SU-DHL-6 (cell line): ENCODE data around the gene SPESP1.

Experiments used
- H2AFZ ChIP-seq: fragments of 200-600 bp; sonication (generic); 2 replicates; pipeline ENCODE4 v1.6.1; 2014; ENCODE audit warnings: low read depth, mild to moderate bottlenecking, moderate library complexity, mixed read lengths, antibody characterized with exemption, low read length; ENCODE audit not compliant: severe bottlenecking
- H3F3A ChIP-seq: fragments of 200-600 bp; shearing (Covaris generic); 2 replicates; pipeline ENCODE4 v1.6.0; 2016; ENCODE audit warnings: antibody characterized with exemption, mild to moderate bottlenecking; ENCODE audit not compliant: insufficient read depth
- H3K27ac ChIP-seq: fragments of 200-600 bp; sonication (generic); 2 replicates; pipeline ENCODE4 v1.5.1; 2016; ENCODE audit warnings: low read depth, mild to moderate bottlenecking, low read length, moderate library complexity, mixed read lengths
- H3K27me3 ChIP-seq: fragments of 200-600 bp; sonication (generic), shearing (Covaris generic); 2 replicates; pipeline ENCODE4 v1.6.0; 2014; ENCODE audit warnings: mild to moderate bottlenecking, low read length
- H3K36me3 ChIP-seq: fragments of 200-600 bp; sonication (generic); 2 replicates; pipeline ENCODE4 v1.6.1; 2014; ENCODE audit warnings: mild to moderate bottlenecking, low read length, mixed read lengths
- H3K4me2 ChIP-seq: fragments of 300-600, 200-600 bp; shearing (Covaris generic), sonication (generic); 2 replicates; pipeline ENCODE4 v1.6.0; 2014; ENCODE audit warnings: low read length, low read depth, mild to moderate bottlenecking; ENCODE audit not compliant: poor library complexity, severe bottlenecking
- H3K4me3 ChIP-seq: fragments of 200-600 bp; sonication (generic); 2 replicates; pipeline ENCODE4 v1.5.1; 2014; ENCODE audit warnings: antibody characterized with exemption, low read length, mild to moderate bottlenecking, mixed read lengths; ENCODE audit not compliant: insufficient read depth, poor library complexity, severe bottlenecking
- H3K79me2 ChIP-seq: fragments of 200-600 bp; sonication (generic); 2 replicates; pipeline ENCODE4 v1.6.1; 2014; ENCODE audit warnings: mild to moderate bottlenecking, low read length, moderate library complexity; ENCODE audit not compliant: insufficient read depth
- H3K9ac ChIP-seq: fragments of 200-600 bp; sonication (generic); 2 replicates; pipeline ENCODE4 v1.7.0; 2014; ENCODE audit warnings: mild to moderate bottlenecking, low read length
- H3K9me2 ChIP-seq: fragments of 200-600 bp; sonication (generic); replicated peaks from 2 replicates; pipeline ENCODE4 v1.6.1; 2014; ENCODE audit warnings: low read length; ENCODE audit not compliant: insufficient read depth
- H3K9me3 ChIP-seq: fragments of 200-600 bp; sonication (generic); 2 replicates; pipeline ENCODE4 v1.6.1; 2014; ENCODE audit warnings: low read length, mixed read lengths; ENCODE audit not compliant: insufficient read depth
- H4K20me1 ChIP-seq: fragments of 200-600 bp; sonication (generic); 2 replicates; pipeline ENCODE4 v1.6.1; 2014; ENCODE audit warnings: low read depth, mild to moderate bottlenecking, antibody characterized with exemption, low read length, moderate library complexity, mixed read lengths
- EZH2phosphoT487 ChIP-seq: fragments of 200-600 bp; sonication (generic), shearing (Covaris generic); conservative IDR thresholded peaks from 2 replicates; pipeline ENCODE4 v1.6.1; 2018; ENCODE audit warnings: mild to moderate bottlenecking, antibody characterized with exemption, low read length, moderate library complexity, mixed read lengths
- TF ChIP-seq, protein P1 (sequence below): fragments of 200-600 bp; sonication (generic); IDR thresholded peaks from one replicate; pipeline ENCODE4 v1.5.1; 2017; ENCODE audit warnings: antibody characterized with exemption, mild to moderate bottlenecking, low read length, moderate library complexity; ENCODE audit not compliant: insufficient read depth, poor library complexity, severe bottlenecking

Gene SPESP1

DNA sequence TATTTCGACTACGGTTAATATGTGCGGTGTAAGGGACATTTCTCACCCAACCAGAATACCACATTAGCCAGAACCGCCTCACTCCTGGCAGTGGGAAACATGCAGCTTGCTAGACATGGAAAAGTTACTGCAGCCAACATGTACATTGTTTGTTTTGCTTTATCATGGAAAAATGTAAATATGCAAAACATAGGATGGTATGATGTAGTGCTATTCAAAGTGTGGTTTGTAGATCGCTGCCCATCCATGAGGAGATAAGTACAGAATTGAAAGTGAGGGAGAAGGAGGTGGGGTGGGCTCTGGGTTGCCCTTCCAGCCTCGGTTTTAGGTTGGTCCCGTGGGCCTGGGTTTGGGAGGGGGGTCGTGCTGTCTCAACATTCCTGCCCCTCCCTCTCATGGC lies 42.5 kb upstream of the SPESP1 start:
- H2AFZ ChIP-seq, result no peak overlapping the region
- H3K4me2 ChIP-seq, result no peak overlapping the region
- no peaks in the 10 kb centered on the region for H3K9me2 ChIP-seq
- H3K36me3 ChIP-seq, result no peaks in the 10 kb centered on the region
- H3K79me2 ChIP-seq, result no peaks in the 10 kb centered on the region
- TF ChIP-seq, protein P1, sequence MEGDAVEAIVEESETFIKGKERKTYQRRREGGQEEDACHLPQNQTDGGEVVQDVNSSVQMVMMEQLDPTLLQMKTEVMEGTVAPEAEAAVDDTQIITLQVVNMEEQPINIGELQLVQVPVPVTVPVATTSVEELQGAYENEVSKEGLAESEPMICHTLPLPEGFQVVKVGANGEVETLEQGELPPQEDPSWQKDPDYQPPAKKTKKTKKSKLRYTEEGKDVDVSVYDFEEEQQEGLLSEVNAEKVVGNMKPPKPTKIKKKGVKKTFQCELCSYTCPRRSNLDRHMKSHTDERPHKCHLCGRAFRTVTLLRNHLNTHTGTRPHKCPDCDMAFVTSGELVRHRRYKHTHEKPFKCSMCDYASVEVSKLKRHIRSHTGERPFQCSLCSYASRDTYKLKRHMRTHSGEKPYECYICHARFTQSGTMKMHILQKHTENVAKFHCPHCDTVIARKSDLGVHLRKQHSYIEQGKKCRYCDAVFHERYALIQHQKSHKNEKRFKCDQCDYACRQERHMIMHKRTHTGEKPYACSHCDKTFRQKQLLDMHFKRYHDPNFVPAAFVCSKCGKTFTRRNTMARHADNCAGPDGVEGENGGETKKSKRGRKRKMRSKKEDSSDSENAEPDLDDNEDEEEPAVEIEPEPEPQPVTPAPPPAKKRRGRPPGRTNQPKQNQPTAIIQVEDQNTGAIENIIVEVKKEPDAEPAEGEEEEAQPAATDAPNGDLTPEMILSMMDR, result no peak
- no peak for TF ChIP-seq EZH2phosphoT487
- no peak overlapping the region for H3K4me3 ChIP-seq
- no peaks in the 10 kb centered on the region for H3F3A ChIP-seq
- H4K20me1 ChIP-seq, result no peaks in the 10 kb centered on the region
- no peak overlapping the region for H3K27ac ChIP-seq
- H3K27me3 ChIP-seq, result no peaks in the 10 kb centered on the region
- no peak overlapping the region for H3K9ac ChIP-seq
- no peaks in the 10 kb centered on the region for H3K9me3 ChIP-seq

DNA sequence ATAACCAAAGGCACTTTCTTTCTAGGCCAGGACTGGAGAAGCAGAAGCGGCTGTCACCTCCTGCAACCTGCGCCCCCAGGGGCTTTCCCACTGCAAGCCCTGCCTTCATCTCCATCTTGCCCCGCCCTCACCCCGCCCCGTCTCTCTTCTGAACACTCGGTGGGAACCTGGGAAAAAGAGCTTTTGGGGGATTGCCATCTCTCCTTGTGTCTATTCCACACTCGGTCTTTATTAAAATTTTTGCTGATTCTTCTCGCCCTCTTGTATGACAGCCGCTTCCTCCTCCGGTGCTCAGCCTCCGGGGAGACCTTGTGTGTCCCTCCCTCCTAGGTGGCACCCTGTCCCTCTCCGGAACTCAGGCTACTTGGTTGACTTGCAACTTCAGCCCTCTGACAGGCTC lies 41.9 kb upstream of the SPESP1 start:
- Histone ChIP-seq H3F3A (no peaks in the 10 kb centered on the region), H3K9me2 (no peaks in the 10 kb centered on the region), H2AFZ (peak overlapping the region; percentile 24), H3K9me3 (no peaks in the 10 kb centered on the region), H3K79me2 (no peaks in the 10 kb centered on the region), H3K27ac (no peak overlapping the region), H3K9ac (no peak overlapping the region), H3K4me2 (peak overlapping the region; percentile 2), H3K27me3 (no peaks in the 10 kb centered on the region), H3K36me3 (no peaks in the 10 kb centered on the region), H3K4me3 (peak overlapping the region; percentile 13), H4K20me1 (no peaks in the 10 kb centered on the region)
- TF ChIP-seq, protein P1, result no peak
- TF ChIP-seq EZH2phosphoT487, result no peak

DNA sequence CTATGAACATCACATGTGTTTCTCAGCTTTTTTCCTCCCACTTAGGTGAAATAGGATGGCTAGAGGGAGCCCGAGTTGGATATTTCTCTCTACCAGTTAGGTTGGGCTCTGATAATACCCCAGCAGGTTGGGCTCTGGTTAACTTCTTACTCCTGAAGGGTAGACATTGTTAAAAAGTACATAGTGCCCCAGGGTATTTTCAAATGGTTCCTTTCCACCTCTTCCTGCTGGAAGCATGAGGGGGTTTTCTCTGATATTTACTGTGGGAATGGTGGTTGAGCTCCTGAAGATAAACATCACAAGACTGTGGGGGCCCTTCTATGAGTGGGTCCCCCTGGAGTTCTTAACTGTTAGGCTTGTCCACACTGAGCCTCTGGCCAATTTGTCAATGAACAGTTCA lies 36.1 kb upstream of the SPESP1 start:
- H2AFZ ChIP-seq, result no peak overlapping the region
- H3K9ac ChIP-seq, result no peak overlapping the region
- H3K4me2 ChIP-seq, result no peak overlapping the region
- no peaks in the 10 kb centered on the region for H4K20me1 ChIP-seq
- TF ChIP-seq, protein P1, result no peak
- no peak for TF ChIP-seq EZH2phosphoT487
- no peaks in the 10 kb centered on the region for H3K9me3 ChIP-seq
- H3K27me3 ChIP-seq, result 0 out of 2 replicates have a peak, but pooled peaks cover 6% of the 10 kb centered on the region
- no peaks in the 10 kb centered on the region for H3F3A ChIP-seq
- no peaks in the 10 kb centered on the region for H3K9me2 ChIP-seq
- no peaks in the 10 kb centered on the region for H3K36me3 ChIP-seq
- no peaks in the 10 kb centered on the region for H3K79me2 ChIP-seq
- no peak overlapping the region for H3K4me3 ChIP-seq
- no peak overlapping the region for H3K27ac ChIP-seq
